Thoracic aorta (tissue), 2 donors: ENCODE results near the gene LRRK1. TPM values are rescaled to one million over a fixed set of nuclear protein-coding genes. Genes with fewer than 3 reads are reported as not detected.

Source experiments
- ATAC-seq: fragments of 150-250 bp; one replicate; pipeline ENCODE4 v1.8.0; 2017; ENCODE audit warnings: low read depth; ENCODE audit not compliant: insufficient number of reproducible peaks, low FRiP score
- DNase-seq: peaks from one replicate; pipeline ENCODE4 v3.0.0-alpha.2; 2020; ENCODE audit warnings: low spot score
- H3K27ac ChIP-seq, 2 donors: fragments of 200-600 bp; sonication (generic); 1 replicate in 1 of 2; 2 replicates in 1 of 2; pipeline ENCODE4 v1.5.1; 2016; ENCODE audit warnings: mild to moderate bottlenecking in 2 of 2, moderate library complexity in 2 of 2
- H3K27me3 ChIP-seq: fragments of 200-600 bp; sonication (generic); replicated peaks from 2 replicates; pipeline ENCODE4 v1.6.0; 2016; ENCODE audit warnings: mild to moderate bottlenecking; ENCODE audit not compliant: insufficient read depth
- H3K36me3 ChIP-seq: fragments of 200-600 bp; sonication (generic); one replicate; pipeline ENCODE4 v1.5.1; 2016
- H3K4me1 ChIP-seq, 2 donors: fragments of 200-600 bp; sonication (generic); 1 replicate in 1 of 2; 2 replicates in 1 of 2; pipeline versions ENCODE4 v1.5.1 to v1.6.0; 2016; ENCODE audit warnings: low read depth in 2 of 2, mild to moderate bottlenecking in 1 of 2; ENCODE audit not compliant: control insufficient read depth in 1 of 2
- H3K4me3 ChIP-seq: fragments of 200-600 bp; sonication (generic); 2 replicates; pipeline ENCODE4 v1.5.1; 2016; ENCODE audit warnings: mild to moderate bottlenecking
- H3K9me3 ChIP-seq: fragments of 200-600 bp; sonication (generic); 2 replicates; pipeline ENCODE4 v1.5.1; 2016
- total RNA-seq, 2 donors: library from RNA; depleted of rRNA; stranded (reverse); fragments of >200 nt; gene quantifications; one replicate each; pipeline versions ENCODE4 v1.1.0 to v1.2.3, GENCODE V29; 2016
- TF ChIP-seq, protein P1 (sequence below): fragments of 200-600 bp; sonication (generic); IDR thresholded peaks from one replicate; pipeline ENCODE4 v1.5.1; 2019; ENCODE audit warnings: antibody characterized with exemption

LRRK1 gene
- total RNA-seq, 2 donors from 2014 or later: 17.2 to 47.1 TPM

GRCh38 chr15:100944244-100944895 lies 25.2 kb downstream of the LRRK1 start:
- no peak for ATAC-seq

DNA sequence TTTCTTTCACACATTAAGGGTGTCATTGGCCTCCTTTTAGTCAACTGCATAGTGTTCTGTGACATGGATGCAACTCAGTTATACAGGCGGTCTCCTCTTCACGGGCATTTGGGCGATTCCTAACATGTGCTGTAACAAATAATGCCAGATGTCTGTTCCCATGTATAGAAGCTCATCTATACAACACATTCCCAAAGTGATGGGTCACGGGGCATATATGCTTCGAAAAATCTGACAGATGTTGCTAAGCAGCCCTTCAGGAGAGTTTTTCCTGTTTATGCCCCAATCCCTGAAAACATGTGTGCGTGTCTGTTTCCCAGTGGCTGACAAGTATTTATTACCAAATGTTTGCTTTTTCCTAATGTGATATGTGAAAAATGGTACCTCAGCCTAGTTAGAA lies 25.8 kb downstream of the LRRK1 start:
- no peaks in the 10 kb centered on the region for H3K27me3 ChIP-seq
- no peak for DNase-seq
- no peak overlapping the region for H3K27ac ChIP-seq
- no peak overlapping the region for H3K4me3 ChIP-seq
- ATAC-seq: no peak
- H3K4me1 ChIP-seq: peaks cover 8 to 19% of the 10 kb centered on the region in 2 donors
- no peaks in the 10 kb centered on the region for H3K36me3 ChIP-seq
- no peaks in the 10 kb centered on the region for H3K9me3 ChIP-seq
- TF ChIP-seq, protein P1, sequence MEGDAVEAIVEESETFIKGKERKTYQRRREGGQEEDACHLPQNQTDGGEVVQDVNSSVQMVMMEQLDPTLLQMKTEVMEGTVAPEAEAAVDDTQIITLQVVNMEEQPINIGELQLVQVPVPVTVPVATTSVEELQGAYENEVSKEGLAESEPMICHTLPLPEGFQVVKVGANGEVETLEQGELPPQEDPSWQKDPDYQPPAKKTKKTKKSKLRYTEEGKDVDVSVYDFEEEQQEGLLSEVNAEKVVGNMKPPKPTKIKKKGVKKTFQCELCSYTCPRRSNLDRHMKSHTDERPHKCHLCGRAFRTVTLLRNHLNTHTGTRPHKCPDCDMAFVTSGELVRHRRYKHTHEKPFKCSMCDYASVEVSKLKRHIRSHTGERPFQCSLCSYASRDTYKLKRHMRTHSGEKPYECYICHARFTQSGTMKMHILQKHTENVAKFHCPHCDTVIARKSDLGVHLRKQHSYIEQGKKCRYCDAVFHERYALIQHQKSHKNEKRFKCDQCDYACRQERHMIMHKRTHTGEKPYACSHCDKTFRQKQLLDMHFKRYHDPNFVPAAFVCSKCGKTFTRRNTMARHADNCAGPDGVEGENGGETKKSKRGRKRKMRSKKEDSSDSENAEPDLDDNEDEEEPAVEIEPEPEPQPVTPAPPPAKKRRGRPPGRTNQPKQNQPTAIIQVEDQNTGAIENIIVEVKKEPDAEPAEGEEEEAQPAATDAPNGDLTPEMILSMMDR: no peak

More at GRCh38 chr15:100944244-100944895, 25.2 kb downstream of the LRRK1 start:
- DNase-seq: no peak
- Histone ChIP-seq H3K27ac (no peak overlapping the region), H3K4me1 (peaks cover 8 to 19% of the 10 kb centered on the region in 2 donors), H3K4me3 (no peak overlapping the region), H3K9me3 (no peaks in the 10 kb centered on the region), H3K36me3 (no peaks in the 10 kb centered on the region), H3K27me3 (no peaks in the 10 kb centered on the region)
- TF ChIP-seq, protein P1: no peak

DNA sequence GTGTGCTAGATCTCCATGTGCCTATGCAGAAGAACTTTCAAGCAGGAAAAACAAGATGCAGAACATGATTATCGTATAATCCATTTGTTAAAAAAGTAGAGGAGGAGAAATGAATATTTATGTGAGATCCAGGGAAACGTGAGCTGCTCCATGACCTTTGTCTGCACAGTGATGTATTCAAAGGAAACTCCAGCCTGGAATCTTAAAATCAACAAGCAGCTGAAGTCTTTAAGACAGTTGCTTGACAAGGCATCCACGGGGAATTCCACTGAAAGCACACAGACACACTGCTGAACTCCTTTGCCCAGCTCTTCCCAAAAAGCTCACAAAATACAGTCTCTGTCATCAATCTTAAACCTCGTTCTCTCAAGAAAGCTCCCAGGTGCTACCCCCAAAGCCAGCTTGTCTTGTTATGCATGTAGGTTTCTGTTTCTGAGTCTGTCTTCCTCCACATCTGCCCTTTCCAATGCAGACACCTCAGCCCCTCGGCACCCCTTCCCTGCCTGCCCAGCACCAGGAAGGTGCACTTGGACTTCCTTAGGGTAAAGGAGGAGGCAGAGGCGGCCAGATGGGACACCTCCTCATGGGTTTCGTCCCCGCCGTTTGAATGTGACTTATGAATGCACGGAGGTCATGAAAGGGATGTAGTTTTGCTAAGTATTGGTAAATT lies 28.7 kb downstream of the LRRK1 start:
- no peak for DNase-seq
- H3K36me3 ChIP-seq: no peaks in the 10 kb centered on the region
- no peaks in the 10 kb centered on the region for H3K9me3 ChIP-seq
- peaks cover 4 to 15% of the 10 kb centered on the region in 2 donors for H3K4me1 ChIP-seq
- H3K27ac ChIP-seq: no peak overlapping the region
- TF ChIP-seq, protein P1: no peak
- no peak for ATAC-seq
- H3K4me3 ChIP-seq: no peak overlapping the region
- H3K27me3 ChIP-seq: no peaks in the 10 kb centered on the region

DNA sequence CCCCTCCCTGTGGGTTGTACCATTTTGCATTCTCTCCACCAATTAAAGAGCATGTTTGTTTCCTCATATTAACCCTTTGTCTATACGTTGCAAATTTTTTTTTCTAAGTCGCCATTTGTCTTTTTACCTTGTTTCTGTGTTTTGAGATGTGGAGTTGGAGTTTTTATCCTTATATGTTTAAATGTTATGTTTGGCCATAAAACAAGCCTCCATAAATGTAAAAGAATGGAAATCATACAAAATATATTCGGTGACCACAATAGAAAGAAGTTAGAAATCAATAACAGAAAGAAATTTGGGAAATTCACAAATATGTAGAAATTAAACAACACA lies 29.2 kb downstream of the LRRK1 start:
- no peaks in the 10 kb centered on the region for H3K9me3 ChIP-seq
- no peak overlapping the region for H3K4me3 ChIP-seq
- no peaks in the 10 kb centered on the region for H3K36me3 ChIP-seq
- H3K4me1 ChIP-seq: peaks cover 0 to 10% of the 10 kb centered on the region in 2 donors
- ATAC-seq (no peak), DNase-seq (no peak)
- TF ChIP-seq, protein P1: no peak
- no peak overlapping the region for H3K27ac ChIP-seq
- no peaks in the 10 kb centered on the region for H3K27me3 ChIP-seq

DNA sequence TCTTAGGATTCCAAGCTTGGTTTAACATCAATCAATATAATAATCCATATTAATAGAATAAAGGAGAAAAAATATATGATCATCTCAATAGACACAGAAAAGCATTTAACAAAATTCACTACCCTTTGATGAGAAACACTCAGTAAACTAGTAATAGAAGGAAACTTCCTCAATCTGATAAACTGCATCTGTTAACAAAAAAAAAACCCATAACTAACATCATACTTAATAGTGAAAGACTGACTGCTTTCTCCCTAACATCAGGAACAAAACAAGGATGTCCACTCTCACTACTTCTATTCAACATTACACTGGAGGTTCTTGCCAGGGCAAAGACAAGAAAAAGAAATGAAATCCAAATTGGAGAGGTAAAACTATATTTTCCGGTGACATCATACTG lies 30.5 kb downstream of the LRRK1 start:
- Histone ChIP-seq H3K9me3 (no peaks in the 10 kb centered on the region), H3K27me3 (no peaks in the 10 kb centered on the region), H3K4me1 (no peaks in the 10 kb centered on the region), H3K27ac (no peak overlapping the region), H3K36me3 (no peaks in the 10 kb centered on the region), H3K4me3 (no peak overlapping the region)
- DNase-seq (no peak), ATAC-seq (no peak)
- TF ChIP-seq, protein P1: no peak
